Fibroblast of skin of abdomen (primary cell): Measurements from ENCODE around the gene PCSK4.
"Not testable (repeated sequence)": the region's sequence is repeated elsewhere in the genome, so short reads cannot be mapped to it uniquely, and the experiment has no call there.

ENCODE experiments used
- DNase-seq: peaks from one replicate; pipeline ENCODE4 v3.0.0-alpha.2; 2013

PCSK4 gene

GRCh38 chr19:1452802-1453524 is 37.2 kb downstream of the PCSK4 start:
- DNase-seq = no peak

GRCh38 chr19:1451916-1452801 is 38.0 kb downstream of the PCSK4 start:
- no peak for DNase-seq

GRCh38 chr19:1450735-1451731 is 39.1 kb downstream of the PCSK4 start:
- no peak for DNase-seq

GRCh38 chr19:1449467-1450442 is 40.4 kb downstream of the PCSK4 start, which contains the start of gene APC2:
Gene APC2, plus strand, starts transcription at chr19:1450121. Its CDS starts 2,881 bp downstream, at chr19:1453002.
- DNase-seq = peak; percentile 73

GRCh38 chr19:1447944-1448343 is 42.2 kb downstream of the PCSK4 start:
- no peak for DNase-seq

GRCh38 chr19:1447504-1447903 is 42.6 kb downstream of the PCSK4 start:
- DNase-seq = no peak

GRCh38 chr19:1446713-1447481 is 43.3 kb downstream of the PCSK4 start:
- no peak for DNase-seq

DNA sequence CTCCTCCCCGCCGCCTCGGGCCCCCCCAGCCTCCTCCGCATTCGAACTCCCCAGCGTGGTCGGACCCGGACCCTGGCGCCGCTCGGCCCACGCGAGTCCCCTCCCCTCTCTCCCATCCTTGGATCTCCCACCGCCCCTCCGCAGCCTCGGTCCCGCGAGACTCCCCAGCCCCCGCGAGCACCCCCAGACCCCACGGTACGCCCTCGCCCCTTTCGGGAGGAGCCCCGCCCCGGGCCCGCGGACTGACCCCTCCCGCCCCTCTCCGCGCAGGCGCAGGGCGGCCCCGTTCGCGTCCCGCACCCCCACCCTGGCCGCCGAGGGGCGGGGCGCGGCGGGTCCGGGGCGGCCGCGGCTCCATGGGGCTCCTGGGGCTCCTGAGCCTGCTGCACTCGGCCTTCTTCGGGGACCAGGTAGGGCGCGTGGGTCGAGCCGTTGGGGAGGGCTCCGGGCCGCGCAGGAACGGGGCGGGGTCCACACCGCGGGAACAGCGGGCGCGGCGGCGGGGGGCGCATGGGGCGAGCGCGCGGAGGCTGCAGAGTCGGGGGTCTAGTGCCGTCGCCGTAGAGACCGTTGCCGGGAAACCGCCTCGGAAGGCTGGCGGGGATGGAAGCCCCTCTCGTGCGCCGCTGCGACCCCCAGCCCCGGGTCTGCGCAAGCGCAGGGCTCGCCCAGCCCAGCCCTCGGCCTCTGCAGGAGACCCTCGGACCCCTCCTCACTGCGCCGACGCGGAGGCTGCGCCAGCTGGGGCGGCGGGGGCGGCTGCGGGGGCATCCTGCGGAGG is 44.0 kb downstream of the PCSK4 start:
- DNase-seq = peak; percentile 32

DNA sequence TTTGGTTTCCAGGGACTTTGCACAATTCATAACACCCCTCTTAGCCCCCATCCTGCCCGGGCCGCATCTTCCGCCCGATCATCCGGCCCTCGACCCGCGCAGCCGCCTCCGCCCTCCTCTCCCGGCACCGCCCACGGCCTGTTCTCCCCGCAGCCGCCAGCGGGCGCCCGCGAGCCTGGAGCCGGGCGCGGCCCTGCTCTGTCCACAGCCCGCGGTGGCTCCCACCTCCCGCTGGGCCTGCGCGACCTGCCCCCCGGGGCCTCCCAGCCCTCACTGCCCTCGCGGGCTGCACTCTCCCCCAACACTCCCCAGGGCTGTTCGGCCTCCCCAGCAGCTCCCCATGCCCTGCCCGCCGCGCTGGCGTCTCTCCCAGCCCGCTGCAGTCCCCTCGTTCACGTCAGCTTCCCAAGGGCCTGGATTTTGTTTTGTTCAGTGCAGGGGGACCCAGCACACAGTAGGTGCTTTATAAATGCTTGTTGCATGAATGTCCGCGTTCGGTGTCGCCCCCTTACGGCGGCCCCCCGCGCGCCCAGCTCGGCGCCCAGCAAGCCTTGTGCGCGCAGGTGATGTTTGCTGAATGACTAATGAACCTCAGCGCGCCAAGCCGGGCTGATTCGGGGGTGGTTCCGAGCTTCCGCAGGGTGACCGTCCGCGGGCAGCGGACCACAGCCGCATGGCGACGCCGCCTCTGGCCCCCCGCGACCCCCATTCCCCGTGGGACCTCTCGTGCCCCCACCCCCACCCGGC is 44.8 kb downstream of the PCSK4 start:
- DNase-seq = peak; percentile 49

- DNase-seq = no peak
Observed at GRCh38 chr19:1441677-1442438, 48.3 kb downstream of the PCSK4 start.

- no peak for DNase-seq
Observed at GRCh38 chr19:1441022-1441426, 49.1 kb downstream of the PCSK4 start.

DNA sequence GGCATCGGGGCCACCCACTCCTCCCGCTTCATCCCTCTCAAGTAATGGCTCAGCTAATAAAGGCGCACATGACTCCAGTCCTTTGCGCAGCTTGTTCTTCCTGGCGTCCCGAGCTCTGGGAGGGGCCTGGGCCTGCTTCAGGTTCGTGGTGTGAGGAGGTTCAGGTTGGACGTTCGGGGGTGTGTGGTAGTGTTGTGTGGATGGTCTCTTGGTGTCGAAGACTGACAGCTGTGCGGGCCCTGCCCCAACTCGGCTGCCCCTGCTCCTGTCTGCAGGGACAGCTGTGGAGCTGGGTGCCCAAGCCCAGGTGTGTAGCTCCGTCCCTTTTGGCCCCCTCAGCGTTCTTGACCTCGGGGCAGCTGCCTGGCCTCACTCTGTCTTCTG is 49.7 kb downstream of the PCSK4 start:
- DNase-seq = no peak

GRCh38 chr19:1439525-1440417 is 50.4 kb downstream of the PCSK4 start:
- not testable (repeated sequence) for DNase-seq

- no peak for DNase-seq
Observed at GRCh38 chr19:1438933-1439354, 51.2 kb downstream of the PCSK4 start.

DNA sequence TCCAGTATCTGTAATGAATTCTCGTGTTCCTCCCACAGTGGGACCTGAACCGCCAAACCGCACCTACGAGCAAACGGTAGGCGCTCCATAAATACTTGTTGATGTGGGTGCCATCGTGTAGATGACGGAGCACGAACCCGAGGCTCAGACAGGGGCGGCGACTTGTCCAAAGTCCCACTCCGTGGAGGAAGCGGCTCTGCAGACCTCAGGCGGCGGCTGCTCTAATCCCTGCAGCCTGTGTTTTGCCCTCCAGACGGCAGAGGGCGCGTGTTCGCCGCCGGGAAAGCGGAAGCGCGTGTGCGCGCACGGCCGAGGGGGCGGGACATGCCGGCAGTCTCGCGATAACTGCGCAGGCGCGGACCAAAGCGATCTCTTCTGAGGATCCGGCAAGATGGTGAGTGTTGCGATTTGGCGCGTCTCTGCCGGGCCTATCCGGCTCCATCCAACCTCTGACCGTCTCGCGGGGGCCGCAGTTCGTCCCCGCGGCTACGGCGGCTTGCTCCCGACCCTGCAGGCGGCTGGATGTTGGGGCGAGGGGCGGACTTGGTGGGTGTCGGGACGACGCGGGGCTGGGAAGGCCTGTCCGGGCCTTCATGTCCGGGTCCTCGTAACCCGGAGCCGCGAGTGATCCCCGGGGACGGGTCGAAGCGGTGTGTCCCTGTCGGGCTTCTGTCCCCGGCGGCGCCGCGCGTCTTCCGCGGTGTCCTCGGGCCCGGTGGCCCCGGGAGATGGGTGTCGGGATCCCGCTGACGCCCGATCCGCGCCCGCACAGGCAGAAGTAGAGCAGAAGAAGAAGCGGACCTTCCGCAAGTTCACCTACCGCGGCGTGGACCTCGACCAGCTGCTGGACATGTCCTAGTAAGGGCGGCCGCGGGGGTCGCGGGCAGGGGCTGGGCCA is 51.9 kb downstream of the PCSK4 start, which contains the start of gene RPS15:
Gene RPS15 (plus strand): TSS at position 362 of the 898 bp plus-strand sequence. CDS start 30 bp downstream, at position 392.
- peak; percentile 93 for DNase-seq

- no peak for DNase-seq
Observed at GRCh38 chr19:1437609-1438008, 52.5 kb downstream of the PCSK4 start.
